Dendritic cell treated with granulocyte-macrophage colony-stimulating factor and Interleukin-4, amounts not matched to agents 40 ng/mL and 50 ng/mL, for 4 days (primary cell): ENCODE results near the gene DPP6.

Experiments
- H3K27ac Mint-ChIP-seq: one replicate; pipeline ENCODE4 v1.8.0; 2022; ENCODE audit warnings: mild to moderate bottlenecking, mixed read lengths
- H3K27me3 Mint-ChIP-seq: one replicate; pipeline ENCODE4 v1.8.0; 2022; ENCODE audit warnings: mild to moderate bottlenecking, mixed read lengths
- H3K36me3 Mint-ChIP-seq: one replicate; pipeline ENCODE4 v1.8.0; 2022; ENCODE audit warnings: low read depth, mixed read lengths
- H3K4me1 Mint-ChIP-seq: one replicate; pipeline ENCODE4 v1.8.0; 2022; ENCODE audit warnings: low read depth, mixed read lengths
- H3K4me3 Mint-ChIP-seq: one replicate; pipeline ENCODE4 v1.8.0; 2022; ENCODE audit warnings: mild to moderate bottlenecking, moderate library complexity, mixed read lengths
- H3K9me3 Mint-ChIP-seq: one replicate; pipeline ENCODE4 v1.8.0; 2022; ENCODE audit warnings: mixed read lengths
- intact Hi-C: fragments of 100-400 bp; cut with micrococcal nuclease; formaldehyde crosslinking; loops from one replicate; pipeline ENCODE4 v1.15.0; 2022

Gene DPP6

DNA sequence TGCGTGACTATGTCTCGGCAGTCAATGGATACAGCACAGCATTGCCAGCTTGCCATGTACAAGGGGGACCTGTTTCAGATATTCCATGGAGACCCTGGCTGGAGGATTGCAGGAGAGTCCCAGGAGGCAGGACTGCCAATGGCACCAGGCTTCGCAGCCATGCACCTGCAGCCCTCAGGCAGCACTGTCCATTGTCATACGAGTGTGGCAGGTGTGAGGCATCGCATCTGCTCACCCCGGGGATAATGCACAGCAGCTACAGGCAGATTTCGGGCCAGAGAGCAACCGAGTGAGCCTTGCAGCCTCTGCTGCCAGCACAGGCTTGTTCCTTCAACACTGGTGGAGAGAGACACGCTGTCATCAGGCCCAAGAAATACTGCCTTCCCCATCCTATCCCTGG is 535.6 kb downstream of the DPP6 start:
- intact Hi-C loops = no loop called here
- H3K36me3 Mint-ChIP-seq = no peaks in the 10 kb centered on the region

DNA sequence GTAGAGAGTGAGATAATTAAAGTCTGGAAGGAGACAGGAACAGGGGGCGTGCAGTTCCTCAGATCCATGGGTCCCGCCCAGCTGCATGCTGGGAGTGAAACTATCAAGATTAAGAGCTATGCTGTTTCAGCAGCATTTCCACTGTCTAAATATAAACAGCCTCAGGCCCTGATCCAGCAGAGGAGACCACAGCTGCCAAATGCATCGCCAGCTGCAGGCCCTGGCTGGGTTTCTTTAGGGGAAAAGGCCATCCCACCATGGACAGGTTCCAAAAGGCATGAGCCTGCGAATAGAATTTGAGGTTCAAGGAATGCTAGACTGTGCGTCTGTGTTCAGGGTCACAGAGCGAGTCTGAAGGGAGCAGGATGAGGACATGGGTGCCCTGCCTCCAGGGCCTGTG is 539.3 kb downstream of the DPP6 start:
- H3K4me1 Mint-ChIP-seq = no peaks in the 10 kb centered on the region
- H3K9me3 Mint-ChIP-seq = peaks cover 45% of the 10 kb centered on the region
- H3K27ac Mint-ChIP-seq = no peak overlapping the region
- no peaks in the 10 kb centered on the region for H3K36me3 Mint-ChIP-seq
- no peak overlapping the region for H3K4me3 Mint-ChIP-seq
- H3K27me3 Mint-ChIP-seq = no peaks in the 10 kb centered on the region
- intact Hi-C loops = no loop called here

More for the DNA sequence above, 535.6 kb downstream of the DPP6 start:
- Mint-ChIP-seq H3K27me3 (no peaks in the 10 kb centered on the region), H3K4me1 (no peaks in the 10 kb centered on the region), H3K27ac (no peak overlapping the region), H3K9me3 (peaks cover 55% of the 10 kb centered on the region), H3K4me3 (no peak overlapping the region)

DNA sequence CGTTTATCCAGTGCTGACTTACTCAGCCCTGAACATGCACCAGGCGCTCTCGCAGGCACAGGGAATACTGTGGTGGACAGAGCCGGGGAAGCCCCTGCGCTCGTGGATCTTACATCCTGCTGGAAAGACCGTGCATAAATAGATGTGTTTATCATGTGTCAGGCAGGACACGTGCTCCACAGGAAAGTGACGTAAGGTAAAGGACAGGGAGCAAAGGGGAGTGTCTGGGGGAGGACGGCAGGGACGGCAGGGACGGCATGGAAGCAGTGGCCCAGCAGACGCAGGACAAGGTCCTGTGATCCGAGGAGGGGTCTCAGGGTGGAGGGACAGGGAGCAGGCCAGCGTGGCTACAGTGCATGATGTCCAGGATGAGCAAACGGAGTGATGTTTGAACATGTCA is 540.2 kb downstream of the DPP6 start:
- no peaks in the 10 kb centered on the region for H3K27me3 Mint-ChIP-seq
- H3K9me3 Mint-ChIP-seq = peaks cover 47% of the 10 kb centered on the region
- H3K36me3 Mint-ChIP-seq = no peaks in the 10 kb centered on the region
- H3K4me3 Mint-ChIP-seq = no peak overlapping the region
- H3K27ac Mint-ChIP-seq = no peak overlapping the region
- intact Hi-C loops = no loop called here
- no peaks in the 10 kb centered on the region for H3K4me1 Mint-ChIP-seq

- H3K4me1 Mint-ChIP-seq = no peaks in the 10 kb centered on the region
- H3K4me3 Mint-ChIP-seq = no peak overlapping the region
- peaks cover 42% of the 10 kb centered on the region for H3K9me3 Mint-ChIP-seq
- intact Hi-C loops = no loop called here
- H3K27ac Mint-ChIP-seq = no peak overlapping the region
- no peaks in the 10 kb centered on the region for H3K36me3 Mint-ChIP-seq
- no peaks in the 10 kb centered on the region for H3K27me3 Mint-ChIP-seq
Observed at GRCh38 chr7:154598396-154598795, 546.2 kb downstream of the DPP6 start.

DNA sequence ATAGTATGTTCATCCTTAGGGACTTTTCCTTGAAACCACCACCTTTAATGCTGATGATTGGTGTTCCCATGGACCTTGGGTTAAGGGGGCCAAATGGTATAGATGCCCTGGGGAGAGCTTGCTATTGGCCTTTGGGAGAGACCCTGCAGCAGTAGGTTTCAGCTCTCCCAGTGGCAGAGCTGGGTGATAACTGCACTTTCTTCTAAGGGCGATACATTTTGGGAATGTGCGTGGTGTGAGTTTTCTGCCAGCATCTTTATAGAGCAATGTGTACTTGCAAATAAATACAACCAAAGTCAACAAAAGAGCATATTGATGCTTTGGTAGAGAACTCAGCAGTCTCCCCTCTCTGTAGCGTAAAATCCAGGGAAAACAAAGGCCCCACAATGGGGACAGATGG is 546.7 kb downstream of the DPP6 start:
- Mint-ChIP-seq H3K4me3 (no peak overlapping the region), H3K27me3 (no peaks in the 10 kb centered on the region), H3K4me1 (no peaks in the 10 kb centered on the region), H3K9me3 (peaks cover 45% of the 10 kb centered on the region), H3K36me3 (no peaks in the 10 kb centered on the region), H3K27ac (no peak overlapping the region)
- intact Hi-C loops = no loop called here

DNA sequence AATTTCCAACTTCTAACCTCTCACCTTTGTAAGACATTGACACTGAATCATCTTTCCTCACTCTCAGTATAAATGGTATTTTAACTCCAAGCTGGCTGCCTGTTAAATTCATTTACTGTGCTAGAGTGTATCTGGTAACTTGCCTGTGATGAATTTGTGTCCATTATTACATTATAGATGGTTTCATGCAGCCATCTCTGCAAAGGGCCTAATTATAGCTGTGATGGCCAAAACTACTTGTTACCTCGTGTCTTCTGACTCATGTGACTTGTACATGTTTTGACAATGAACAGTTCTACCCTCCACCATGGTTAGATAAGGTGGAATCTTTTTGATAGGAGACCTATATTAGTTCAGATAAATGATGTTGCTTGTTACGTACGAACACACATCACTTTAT is 558.7 kb downstream of the DPP6 start:
- intact Hi-C loops = no loop called here
- H3K4me1 Mint-ChIP-seq = no peaks in the 10 kb centered on the region
- peaks cover 25% of the 10 kb centered on the region for H3K9me3 Mint-ChIP-seq

DNA sequence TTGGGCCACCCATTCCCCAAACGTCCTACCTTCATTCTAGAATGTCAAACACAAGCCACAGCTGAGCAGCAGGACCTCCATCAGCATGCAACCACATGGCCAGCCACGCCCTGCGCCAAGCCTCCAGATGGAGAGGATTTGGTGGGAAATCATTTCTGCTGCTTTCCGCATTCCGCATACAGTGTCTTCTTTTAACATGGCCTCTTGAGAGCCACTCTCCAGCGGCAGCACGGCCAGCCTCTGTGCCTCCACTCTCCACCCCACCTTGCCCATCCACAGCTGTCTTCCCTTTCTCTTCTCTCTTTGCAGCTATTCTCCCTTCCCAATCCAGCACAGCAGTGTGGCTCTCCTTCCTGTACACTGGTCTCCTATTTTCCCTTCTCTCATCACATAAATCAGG is 561.6 kb downstream of the DPP6 start:
- no peaks in the 10 kb centered on the region for H3K36me3 Mint-ChIP-seq
- H3K4me1 Mint-ChIP-seq = no peaks in the 10 kb centered on the region
- H3K27me3 Mint-ChIP-seq = no peaks in the 10 kb centered on the region
- peaks cover 42% of the 10 kb centered on the region for H3K9me3 Mint-ChIP-seq
- intact Hi-C loops = no loop called here
- no peak overlapping the region for H3K4me3 Mint-ChIP-seq
- no peak overlapping the region for H3K27ac Mint-ChIP-seq

More for the DNA sequence above, 558.7 kb downstream of the DPP6 start:
- Mint-ChIP-seq H3K4me3 (no peak overlapping the region), H3K36me3 (no peaks in the 10 kb centered on the region), H3K27me3 (no peaks in the 10 kb centered on the region), H3K27ac (no peak overlapping the region)

DNA sequence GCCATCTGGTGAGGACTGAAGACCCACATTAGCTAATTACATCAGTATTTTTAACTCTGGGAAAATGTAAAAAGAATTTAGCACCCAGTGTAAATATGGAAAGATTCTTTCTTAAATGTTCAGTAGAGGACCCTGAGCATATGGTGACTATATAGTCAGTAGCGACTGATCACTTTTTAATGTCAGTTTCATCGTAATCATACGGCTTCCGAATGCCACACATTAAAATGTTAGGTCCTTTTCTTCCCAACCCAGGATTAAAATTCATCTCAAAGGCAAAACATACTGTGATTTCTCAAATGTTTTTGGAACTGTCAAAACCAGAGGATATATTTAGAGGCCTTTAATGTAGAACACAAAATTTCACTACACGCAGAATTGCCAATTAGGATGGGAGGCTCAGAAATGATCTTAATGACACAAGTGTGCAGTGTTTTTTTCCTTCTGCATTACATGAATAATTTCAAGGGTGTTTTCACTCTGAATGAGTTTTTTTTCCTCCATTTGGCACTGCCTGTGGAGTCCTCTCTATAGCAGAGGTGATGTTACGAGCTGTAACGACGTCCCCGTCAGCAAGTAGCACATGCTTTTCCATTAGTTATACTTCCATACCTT is 568.0 kb downstream of the DPP6 start:
- no peak overlapping the region for H3K27ac Mint-ChIP-seq

DNA sequence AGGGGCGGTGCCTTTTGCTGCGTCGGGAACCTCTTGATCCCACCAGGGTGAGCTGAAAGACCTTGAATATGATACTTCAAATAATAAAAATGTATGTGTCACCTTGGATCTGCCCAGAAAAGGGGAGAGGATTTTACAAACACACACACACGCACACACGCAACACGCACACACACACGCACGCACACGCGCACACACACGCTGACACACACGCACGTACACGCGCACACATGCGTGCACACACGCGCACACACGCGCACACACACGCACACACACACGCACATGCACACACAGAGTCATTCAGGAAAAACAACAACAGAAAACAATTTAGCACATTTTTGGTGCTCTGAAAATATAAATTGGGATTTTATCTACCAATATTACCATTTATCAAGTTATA is 571.2 kb downstream of the DPP6 start:
- Mint-ChIP-seq H3K4me3 (no peak overlapping the region), H3K36me3 (no peaks in the 10 kb centered on the region), H3K27me3 (no peaks in the 10 kb centered on the region), H3K9me3 (peaks cover 46% of the 10 kb centered on the region), H3K4me1 (no peaks in the 10 kb centered on the region), H3K27ac (no peak overlapping the region)
- intact Hi-C loops = no loop called here

More for the DNA sequence above, 568.0 kb downstream of the DPP6 start:
- H3K4me3 Mint-ChIP-seq = no peak overlapping the region
- intact Hi-C loops = no loop called here
- H3K27me3 Mint-ChIP-seq = no peaks in the 10 kb centered on the region
- H3K9me3 Mint-ChIP-seq = peaks cover 67% of the 10 kb centered on the region
- H3K36me3 Mint-ChIP-seq = no peaks in the 10 kb centered on the region
- H3K4me1 Mint-ChIP-seq = no peaks in the 10 kb centered on the region

GRCh38 chr7:154627646-154628290 is 575.6 kb downstream of the DPP6 start:
- H3K27me3 Mint-ChIP-seq = no peaks in the 10 kb centered on the region

GRCh38 chr7:154628556-154628955 is 576.4 kb downstream of the DPP6 start:
- intact Hi-C loops = no loop called here
- H3K4me3 Mint-ChIP-seq = no peak overlapping the region
- H3K4me1 Mint-ChIP-seq = no peaks in the 10 kb centered on the region
- H3K9me3 Mint-ChIP-seq = peaks cover 60% of the 10 kb centered on the region
- no peaks in the 10 kb centered on the region for H3K27me3 Mint-ChIP-seq
- H3K36me3 Mint-ChIP-seq = no peaks in the 10 kb centered on the region
- no peak overlapping the region for H3K27ac Mint-ChIP-seq

More at GRCh38 chr7:154627646-154628290, 575.6 kb downstream of the DPP6 start:
- intact Hi-C loops = no loop called here
- Mint-ChIP-seq H3K9me3 (peaks cover 68% of the 10 kb centered on the region), H3K4me1 (no peaks in the 10 kb centered on the region), H3K27ac (no peak overlapping the region), H3K4me3 (no peak overlapping the region), H3K36me3 (no peaks in the 10 kb centered on the region)

DNA sequence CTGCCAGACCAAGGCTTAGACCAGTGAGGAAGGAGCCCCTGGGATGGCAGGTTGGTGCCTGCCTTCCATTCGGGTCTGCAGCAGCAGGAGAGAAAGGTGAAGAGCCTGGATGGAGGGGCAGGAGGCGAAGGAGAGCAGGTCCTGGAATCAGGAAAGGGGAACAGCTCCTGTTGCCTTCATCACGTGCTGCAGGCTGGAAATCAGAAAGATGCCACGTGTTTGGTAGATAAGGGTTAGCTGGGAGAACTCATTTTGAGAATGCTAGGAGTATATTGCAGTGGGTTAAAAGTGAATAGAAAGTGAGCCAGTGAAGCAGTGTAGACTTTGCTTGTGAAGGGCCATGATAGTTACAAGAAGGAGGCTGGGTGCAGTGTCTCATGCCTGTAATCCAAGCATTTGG is 579.0 kb downstream of the DPP6 start:
- peaks cover 61% of the 10 kb centered on the region for H3K9me3 Mint-ChIP-seq
- no peaks in the 10 kb centered on the region for H3K27me3 Mint-ChIP-seq
- intact Hi-C loops = no loop called here
- no peak overlapping the region for H3K4me3 Mint-ChIP-seq
- H3K27ac Mint-ChIP-seq = no peak overlapping the region
- no peaks in the 10 kb centered on the region for H3K36me3 Mint-ChIP-seq
- no peaks in the 10 kb centered on the region for H3K4me1 Mint-ChIP-seq

GRCh38 chr7:154633641-154634040 is 581.4 kb downstream of the DPP6 start:
- intact Hi-C loops = no loop called here

GRCh38 chr7:154638286-154638685 is 586.1 kb downstream of the DPP6 start:
- H3K4me3 Mint-ChIP-seq = no peak overlapping the region
- no peaks in the 10 kb centered on the region for H3K36me3 Mint-ChIP-seq
- H3K9me3 Mint-ChIP-seq = peaks cover 54% of the 10 kb centered on the region
- H3K27me3 Mint-ChIP-seq = no peaks in the 10 kb centered on the region
- intact Hi-C loops = no loop called here
- H3K4me1 Mint-ChIP-seq = no peaks in the 10 kb centered on the region
- no peak overlapping the region for H3K27ac Mint-ChIP-seq

More at GRCh38 chr7:154633641-154634040, 581.4 kb downstream of the DPP6 start:
- peaks cover 76% of the 10 kb centered on the region for H3K9me3 Mint-ChIP-seq
- H3K36me3 Mint-ChIP-seq = no peaks in the 10 kb centered on the region
- no peaks in the 10 kb centered on the region for H3K4me1 Mint-ChIP-seq
- no peak overlapping the region for H3K27ac Mint-ChIP-seq
- no peak overlapping the region for H3K4me3 Mint-ChIP-seq
- H3K27me3 Mint-ChIP-seq = no peaks in the 10 kb centered on the region
